HL-60 (cell line): ENCODE measurements around the gene ANKRD31.
"Not testable (repeated sequence)": the region's sequence is repeated elsewhere in the genome, so short reads cannot be mapped to it uniquely, and the experiment has no call there.

ENCODE experiments used
- DNase-seq, 2 experiments: peaks; one replicate each; pipeline ENCODE4 v3.0.0-alpha.2; 2010 to 2020; ENCODE audit warnings: low read depth in 1 of 2, low spot score in 1 of 2
- H3K27ac ChIP-seq: fragments of 250-450 bp; sonication (Bioruptor Pico); replicated peaks from 2 replicates; pipeline ENCODE4 v1.5.1; 2020; ENCODE audit warnings: mild to moderate bottlenecking, moderate library complexity
- H3K27me3 ChIP-seq: fragments of 250-450 bp; sonication (Bioruptor Pico); 2 replicates; pipeline ENCODE4 v1.5.1; 2021; ENCODE audit warnings: mild to moderate bottlenecking, moderate library complexity; ENCODE audit not compliant: insufficient read depth, poor library complexity, severe bottlenecking
- H3K4me3 ChIP-seq: replicated peaks from 2 replicates; pipeline ENCODE4 v1.5.1; 2011; ENCODE audit warnings: mild to moderate bottlenecking, control low read depth, low read length; ENCODE audit not compliant: insufficient read depth
- CTCF ChIP-seq: IDR thresholded peaks from one replicate; pipeline ENCODE4 v1.5.1; 2011; ENCODE audit warnings: low read length, control low read depth, inconsistent platforms; ENCODE audit not compliant: insufficient read depth
- GABPA ChIP-seq: IDR thresholded peaks from 2 replicates; pipeline ENCODE4 v1.6.1; 2012; ENCODE audit warnings: low read depth
- POLR2AphosphoS5 ChIP-seq: IDR thresholded peaks from 2 replicates; pipeline ENCODE4 v1.6.1; 2012; ENCODE audit warnings: low read depth
- REST ChIP-seq: IDR thresholded peaks from 2 replicates; pipeline ENCODE4 v1.6.1; 2012; ENCODE audit warnings: low read depth; ENCODE audit not compliant: insufficient replicate concordance
- SPI1 ChIP-seq: IDR thresholded peaks from 2 replicates; pipeline ENCODE4 v1.6.1; 2012; ENCODE audit warnings: low read depth, mild to moderate bottlenecking, borderline replicate concordance

ANKRD31 gene

GRCh38 chr5:75275147-75275546 lies 38.5 kb upstream of the ANKRD31 start:
- TF ChIP-seq POLR2AphosphoS5 (no peak), CTCF (no peak), GABPA (no peak), REST (no peak), SPI1 (no peak)
- Histone ChIP-seq H3K27ac (no peak overlapping the region), H3K27me3 (no peaks in the 10 kb centered on the region), H3K4me3 (no peak overlapping the region)
- no peak for DNase-seq

GRCh38 chr5:75274486-75274885 lies 37.8 kb upstream of the ANKRD31 start:
- Histone ChIP-seq H3K27me3 (no peaks in the 10 kb centered on the region), H3K27ac (no peak overlapping the region), H3K4me3 (no peak overlapping the region)
- DNase-seq = no peak
- TF ChIP-seq POLR2AphosphoS5 = no peak
- TF ChIP-seq REST = no peak
- TF ChIP-seq CTCF = no peak
- no peak for TF ChIP-seq GABPA
- no peak for TF ChIP-seq SPI1

GRCh38 chr5:75270605-75271004 lies 33.9 kb upstream of the ANKRD31 start:
- H3K27ac ChIP-seq, H3K27me3 ChIP-seq, H3K4me3 ChIP-seq, DNase-seq: not testable (repeated sequence)

GRCh38 chr5:75265731-75266130 lies 29.1 kb upstream of the ANKRD31 start:
- Histone ChIP-seq H3K27ac (no peak overlapping the region), H3K4me3 (no peak overlapping the region), H3K27me3 (no peaks in the 10 kb centered on the region)
- no peak for DNase-seq
- TF ChIP-seq POLR2AphosphoS5 = no peak
- TF ChIP-seq GABPA = no peak
- no peak for TF ChIP-seq CTCF
- no peak for TF ChIP-seq SPI1
- TF ChIP-seq REST = no peak
